Central memory CD4-positive, alpha-beta T cell (primary cell): ENCODE measurements around the gene SHC2.
"Not testable (repeated sequence)": the region's sequence is repeated elsewhere in the genome, so short reads cannot be mapped to it uniquely, and the experiment has no call there.

Experiments
- DNase-seq: peaks from one replicate; pipeline ENCODE4 v3.0.0; 2022

The SHC2 gene

DNA sequence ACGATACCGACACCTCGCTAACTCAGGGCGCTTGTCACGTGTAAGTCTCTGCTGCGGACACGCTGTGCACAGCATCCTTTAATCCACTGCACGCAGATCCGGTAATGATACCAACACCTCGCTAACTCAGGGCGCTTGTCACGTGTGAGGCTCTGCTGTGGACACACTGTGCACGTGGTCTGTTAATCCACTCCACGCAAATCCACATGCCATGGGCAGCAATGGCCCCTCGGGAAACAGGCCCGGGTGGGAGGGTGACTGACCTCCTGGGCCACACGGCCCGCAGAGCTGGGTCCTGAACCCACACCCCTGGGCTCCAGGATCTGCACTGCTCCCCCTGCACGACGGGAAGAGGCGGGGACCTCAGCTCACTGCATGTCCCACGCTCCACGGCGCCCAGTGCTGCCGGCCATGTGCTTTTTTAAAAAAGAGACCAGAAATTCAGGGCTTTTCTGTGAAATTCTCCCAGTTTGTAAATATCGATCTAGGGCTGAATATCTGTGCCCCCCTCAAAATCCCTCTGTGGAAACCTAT, 16.1 kb downstream of the SHC2 start:
- DNase-seq, result no peak

DNA sequence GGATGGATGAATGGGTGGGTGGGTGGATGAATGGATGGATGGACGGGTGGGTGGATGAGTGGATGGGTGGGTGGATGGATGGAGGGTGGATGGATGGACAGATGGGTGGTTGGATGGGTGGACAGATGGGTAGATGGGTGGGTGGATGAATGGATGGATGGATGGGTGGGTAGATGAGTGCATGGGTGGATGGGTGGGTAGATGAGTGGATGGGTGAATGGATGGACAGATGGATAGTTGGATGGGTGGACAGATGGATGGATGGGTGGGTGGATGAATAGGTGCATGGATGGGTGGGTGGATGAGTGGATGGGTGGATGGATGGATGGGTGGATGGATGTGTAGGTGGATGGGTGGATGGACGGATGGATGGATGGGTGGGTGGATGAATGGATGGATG, 17.8 kb downstream of the SHC2 start:
- DNase-seq, result no peak

DNA sequence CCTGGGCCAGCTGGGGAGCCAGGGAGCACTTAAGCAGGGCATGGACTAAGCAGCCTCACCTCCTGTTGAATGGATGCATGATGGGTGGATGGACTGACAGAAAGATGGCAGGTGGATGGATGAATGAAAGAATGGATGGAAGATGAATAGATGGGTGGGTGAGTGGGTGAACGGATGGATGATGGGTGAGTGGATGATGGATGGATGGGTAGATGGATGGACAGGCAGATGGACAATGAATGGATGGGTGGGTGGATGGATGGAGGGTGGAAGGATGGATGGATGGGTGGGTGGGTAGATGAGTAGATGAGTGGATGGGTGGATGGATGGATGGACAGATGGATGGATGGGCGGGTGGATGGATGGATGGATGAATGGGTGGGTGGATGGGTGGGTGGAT, 18.7 kb downstream of the SHC2 start:
- no peak for DNase-seq

DNA sequence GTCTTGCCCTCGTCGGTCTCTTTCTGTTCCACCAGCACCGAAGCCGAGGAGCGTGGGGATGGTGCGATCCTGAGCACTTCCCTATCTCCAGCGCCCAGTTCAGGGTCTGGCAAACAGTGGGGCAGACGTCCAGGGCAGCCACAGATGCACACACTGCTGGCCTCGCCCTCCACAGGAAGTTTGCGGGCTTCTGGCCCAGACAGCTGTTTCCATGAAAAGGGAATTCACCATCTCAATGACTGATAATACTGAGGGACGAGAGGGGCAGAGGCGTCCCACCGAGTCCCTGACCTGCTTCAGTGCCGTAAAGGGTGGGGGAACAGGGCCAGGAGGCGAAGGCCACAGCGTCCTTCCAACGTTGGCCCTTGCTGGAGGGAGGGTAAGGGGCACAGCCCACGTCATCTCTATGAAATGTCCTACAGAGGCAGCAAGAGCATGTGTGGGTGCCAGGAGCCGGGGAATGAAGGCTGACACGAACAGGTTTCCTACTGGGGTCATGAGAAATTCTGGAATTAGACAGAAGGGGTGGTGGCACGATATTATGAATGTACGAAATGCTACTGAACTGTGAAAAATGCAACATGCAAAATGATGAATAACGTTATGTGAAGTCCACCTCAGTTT, 19.5 kb downstream of the SHC2 start:
- DNase-seq, result no peak

DNA sequence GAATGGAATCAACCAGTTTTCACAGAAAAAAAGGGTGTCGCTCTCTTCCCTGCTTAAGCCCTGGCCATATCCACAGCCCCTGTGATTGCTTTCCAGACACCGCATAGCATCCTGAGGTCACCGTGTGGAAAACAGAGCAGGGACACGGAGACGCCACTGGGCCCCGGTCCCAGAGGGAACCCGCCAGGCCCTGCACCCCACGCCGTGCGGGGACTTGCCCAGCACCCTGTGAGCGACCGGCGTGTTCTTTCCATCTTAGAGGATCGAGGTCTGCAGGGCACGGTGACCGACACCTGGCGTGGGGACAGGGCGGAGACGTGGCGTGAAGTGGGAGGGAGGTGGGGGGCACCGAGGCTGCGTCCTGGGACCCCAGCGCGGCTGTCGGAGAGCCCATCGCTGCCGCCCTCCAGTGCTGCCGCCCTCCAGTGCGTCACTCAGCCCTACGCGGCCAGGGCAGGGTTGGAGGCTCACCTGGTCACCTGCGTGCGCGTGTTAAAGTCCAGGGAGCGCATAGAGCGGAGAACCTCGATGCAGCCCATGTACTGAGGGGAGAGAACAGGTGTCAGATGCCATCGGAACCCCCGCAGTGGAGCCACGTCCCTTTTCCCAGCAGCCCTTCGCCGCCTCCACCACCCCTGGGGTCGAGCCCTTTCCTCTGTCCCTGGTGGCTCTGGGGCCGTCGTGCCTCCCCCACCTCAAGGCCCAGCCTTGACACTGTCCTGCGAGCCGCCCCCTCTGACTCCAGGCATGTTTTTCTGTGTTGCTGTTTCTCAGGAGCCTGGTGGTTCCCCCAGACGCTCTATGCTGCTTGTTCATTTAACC, 20.2 kb downstream of the SHC2 start:
- no peak for DNase-seq

DNA sequence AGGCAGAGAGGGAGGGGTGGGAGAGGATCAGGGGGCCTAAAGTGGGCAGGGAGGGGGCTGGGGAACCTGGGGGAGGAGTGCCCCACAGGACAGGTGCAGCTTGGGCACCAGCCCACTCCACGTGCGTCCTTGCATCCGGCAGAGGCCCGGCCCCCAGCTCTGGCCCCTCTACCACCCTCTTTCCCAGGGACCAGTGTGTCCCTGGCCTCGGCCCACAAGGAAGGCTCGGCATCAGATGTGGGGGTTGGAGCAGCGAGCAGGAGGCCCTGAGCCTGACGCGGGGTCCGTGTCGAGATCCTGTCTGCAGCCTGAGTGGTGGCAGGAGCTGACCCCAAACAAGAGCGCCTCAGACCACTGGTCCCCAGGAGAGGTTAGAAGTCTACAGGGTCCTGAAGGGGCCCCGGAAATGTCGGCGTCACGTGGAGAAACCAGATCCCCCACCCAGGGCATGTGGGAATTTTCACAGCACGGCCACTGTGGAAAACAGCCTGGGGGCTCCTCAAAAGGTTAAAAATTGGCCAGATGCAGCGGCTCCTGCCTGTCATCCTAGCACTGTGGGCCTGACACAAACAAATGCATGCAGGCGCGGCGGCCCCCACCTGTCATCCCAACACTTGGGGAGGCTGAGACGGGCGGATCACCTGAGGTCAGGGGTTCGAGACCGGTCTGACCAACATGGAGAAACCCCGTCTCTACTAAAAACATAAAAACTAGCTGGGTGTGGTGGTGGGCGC, 21.5 kb downstream of the SHC2 start:
- no peak for DNase-seq

DNA sequence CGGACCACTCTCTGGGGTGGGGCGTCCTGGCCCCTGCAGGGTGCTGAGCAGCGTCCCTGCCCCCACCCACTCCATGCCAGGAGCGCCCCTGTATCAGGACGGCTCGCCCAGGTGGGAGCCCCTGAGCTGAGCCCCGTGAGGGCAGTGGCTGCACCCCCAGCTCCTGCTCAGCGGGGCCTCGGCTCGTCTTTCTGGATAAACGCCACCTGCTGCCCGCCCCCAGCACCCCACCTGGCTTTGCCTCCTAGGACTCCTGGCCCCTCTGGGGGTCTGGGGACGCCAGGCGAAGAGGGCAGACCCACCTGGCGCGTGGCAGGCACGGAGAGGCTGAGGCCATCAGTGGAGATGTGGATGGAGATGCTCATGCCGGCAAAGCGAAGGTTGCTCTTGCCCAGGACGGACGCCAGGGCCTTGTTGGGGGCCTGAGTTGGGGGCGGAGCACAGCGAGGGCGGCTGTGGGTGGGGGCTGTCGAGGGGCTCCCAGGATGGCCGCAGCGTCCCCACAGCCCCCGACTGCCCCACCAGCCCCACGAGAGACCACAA, 22.3 kb downstream of the SHC2 start:
- no peak for DNase-seq

DNA sequence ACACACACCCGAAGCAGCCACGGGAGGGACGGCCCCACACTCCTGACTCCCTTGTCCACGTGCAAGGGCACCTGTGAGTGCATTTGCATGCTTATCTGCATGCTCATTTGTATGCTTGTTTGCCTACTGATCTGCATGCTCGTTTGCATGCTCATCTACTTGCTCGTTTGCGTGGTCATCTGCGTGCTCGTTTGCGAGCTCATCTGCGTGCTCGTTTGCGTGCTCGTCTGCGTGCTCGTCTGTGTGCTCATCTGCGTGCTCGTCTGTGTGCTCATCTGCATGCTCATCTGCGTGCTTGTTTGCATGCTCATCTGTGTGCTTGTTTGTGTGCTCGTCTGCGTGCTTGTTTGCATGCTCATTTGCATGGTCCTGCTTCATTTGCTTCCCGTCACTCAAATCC, 23.8 kb downstream of the SHC2 start:
- DNase-seq, result no peak

DNA sequence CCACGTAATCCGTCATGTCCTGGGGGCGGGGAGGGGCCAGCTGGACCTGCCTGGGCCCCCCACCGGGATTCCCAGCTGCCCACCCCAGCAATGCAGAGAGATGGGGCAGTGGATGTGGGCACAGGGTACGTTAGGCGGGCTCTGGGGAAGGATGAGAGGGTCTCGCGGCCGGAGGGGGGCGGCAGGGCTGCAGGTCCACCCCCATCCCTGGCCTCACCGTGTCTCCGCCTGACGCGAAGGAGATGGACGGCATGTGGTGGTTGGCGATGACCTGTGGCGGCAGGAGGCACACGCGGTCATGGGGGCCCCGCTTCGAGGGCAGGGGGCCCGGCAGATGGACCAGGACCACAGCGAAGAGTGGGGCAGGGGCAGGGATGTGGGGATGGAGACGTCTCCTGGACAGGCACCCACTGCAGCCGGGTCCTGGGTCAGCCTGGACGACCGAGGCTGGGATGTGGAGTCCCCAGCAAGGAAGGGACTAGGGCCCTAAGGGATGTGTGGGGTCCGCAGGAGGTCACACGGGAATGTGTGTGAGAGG, 24.4 kb downstream of the SHC2 start:
- DNase-seq, result no peak

DNA sequence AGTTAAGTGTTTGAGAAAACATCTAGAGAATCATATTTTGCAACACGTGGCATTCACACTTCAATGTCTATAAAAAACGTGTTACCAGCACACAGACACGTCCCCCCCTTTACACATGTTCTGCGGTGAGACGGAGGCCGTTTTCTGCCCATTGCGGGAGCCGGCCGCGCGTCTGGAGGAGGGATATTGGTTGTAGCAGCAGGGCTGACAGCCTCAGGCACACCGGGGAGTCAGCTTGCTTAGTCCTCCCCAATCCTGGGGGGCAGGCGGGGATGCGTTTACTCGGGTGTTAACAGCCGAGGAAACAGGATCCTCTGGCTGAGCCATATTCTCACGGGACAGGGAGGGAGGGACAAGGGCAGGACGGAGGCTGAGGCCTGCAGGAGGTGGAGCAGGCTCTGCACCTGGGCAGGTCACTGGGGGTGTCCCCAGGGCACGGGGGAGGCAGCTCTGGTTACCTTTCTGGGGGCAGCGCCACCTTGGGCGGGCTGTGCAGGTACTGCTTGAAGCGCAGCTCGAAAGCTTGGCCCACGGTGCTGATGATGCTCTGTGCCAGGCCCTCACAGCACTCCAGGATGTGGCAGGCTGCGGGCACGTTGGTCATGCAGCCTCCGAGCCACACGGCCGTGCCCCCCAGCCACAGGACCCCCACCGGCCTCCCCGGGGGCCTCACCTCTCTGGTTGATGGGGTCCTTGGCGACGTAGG, 25.0 kb downstream of the SHC2 start:
- no peak for DNase-seq

DNA sequence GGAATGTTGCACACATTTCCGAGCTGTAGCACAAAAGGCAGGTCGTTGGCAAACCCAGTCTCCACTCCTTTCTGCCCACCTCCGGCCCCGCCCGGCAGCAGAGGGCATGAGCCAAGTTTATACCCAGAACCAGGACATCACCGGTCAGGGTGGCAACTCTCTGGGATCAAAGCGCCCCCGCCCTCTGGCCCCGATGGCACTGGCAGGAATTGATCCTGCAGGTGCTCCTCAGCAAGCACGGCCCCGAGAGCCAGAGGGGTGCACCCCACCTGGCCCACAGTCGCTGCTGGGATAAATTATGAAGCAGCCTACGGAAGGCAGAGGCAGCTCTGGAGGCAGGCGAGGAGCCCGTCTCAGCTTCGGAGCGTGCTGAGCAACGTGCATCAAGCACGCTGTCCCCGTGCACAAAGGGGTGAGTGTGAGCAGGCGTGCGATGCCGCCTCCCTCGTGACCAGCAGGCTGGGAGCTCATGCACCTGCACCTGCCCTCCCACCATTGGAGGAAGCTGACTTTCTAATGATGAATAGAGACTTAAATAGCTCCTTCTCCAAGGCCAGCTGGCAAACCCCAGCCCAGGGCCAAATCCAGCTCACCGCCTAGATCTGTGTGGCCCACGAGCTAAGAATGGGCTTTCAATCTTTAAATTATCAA, 25.7 kb downstream of the SHC2 start:
- no peak for DNase-seq

DNA sequence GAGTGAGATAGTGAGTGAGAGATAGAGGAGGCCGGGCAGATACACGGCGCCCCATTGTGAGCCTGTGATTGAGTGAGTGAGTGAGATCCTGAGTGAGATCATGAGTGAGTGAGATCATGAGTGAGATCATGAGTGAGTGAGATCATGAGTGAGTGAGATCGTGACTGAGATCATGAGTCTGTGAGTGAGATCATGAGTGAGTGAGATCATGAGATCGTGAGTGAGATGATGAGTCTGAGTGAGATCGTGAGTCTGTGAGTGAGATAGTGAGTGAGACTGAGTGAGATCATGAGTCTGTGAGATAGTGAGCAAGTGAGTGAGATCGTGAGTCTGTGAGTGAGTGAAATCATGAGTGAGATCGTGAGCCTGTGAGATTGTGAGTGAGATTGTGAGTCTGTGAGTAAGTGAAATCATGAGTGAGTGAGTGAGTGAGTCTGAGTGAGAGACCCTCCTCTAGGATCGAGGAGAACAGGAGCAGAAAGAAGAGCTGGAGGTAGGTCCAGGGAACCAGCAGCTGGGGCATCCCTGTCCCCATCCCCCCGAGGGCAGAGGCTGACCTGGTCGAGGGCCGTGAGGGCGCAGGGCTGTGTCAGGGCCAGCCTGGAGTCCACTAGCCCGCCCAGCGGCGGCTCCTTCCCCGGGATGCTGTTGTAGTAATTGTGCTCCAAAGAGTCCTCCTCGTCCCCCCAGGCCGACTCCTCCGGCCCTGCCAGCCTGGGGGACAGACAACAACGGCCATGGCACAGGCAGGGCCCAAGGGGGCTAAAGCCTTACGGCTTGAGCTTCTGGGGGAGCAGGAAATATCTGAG, 26.5 kb downstream of the SHC2 start:
- no peak for DNase-seq

DNA sequence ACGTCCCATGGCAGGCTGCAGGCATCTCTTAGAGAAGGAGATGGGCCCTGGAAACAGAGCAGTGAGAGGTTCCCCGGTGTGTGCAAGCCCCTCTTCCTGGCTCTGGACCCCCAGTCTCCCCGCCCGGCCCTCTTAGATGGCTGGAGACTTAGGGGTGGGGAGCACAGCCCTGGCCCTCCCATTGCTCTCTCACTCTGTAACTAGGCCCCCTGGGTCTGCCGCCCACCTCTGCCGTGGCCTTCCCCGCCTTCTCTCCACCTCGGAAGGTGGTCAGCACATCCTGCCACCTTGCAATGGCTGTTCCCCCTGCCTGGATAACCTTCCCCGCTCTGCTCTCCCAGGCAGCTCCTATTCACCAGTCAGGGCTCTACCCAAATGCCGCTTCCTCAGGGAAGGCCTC, 30.1 kb downstream of the SHC2 start:
- no peak for DNase-seq

DNA sequence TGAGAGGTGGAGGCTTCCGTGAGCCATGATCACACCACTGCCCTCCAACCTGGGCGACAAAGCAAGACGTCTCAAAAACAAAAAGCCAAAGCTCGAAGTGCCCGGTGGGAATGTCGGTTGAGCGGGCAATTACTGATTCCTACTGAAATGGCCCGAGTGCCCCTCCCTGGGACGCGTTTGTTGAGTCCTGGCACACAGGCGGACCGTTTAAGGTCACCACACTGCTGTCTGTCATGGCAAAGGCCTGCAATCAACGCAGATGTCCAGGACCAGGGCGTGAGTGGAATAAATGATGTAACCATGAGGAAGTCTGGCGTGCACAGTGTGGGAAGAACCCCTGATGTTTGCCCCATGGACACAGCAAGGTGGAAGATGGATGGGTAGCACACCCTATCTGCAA, 32.7 kb downstream of the SHC2 start:
- DNase-seq, result no peak

DNA sequence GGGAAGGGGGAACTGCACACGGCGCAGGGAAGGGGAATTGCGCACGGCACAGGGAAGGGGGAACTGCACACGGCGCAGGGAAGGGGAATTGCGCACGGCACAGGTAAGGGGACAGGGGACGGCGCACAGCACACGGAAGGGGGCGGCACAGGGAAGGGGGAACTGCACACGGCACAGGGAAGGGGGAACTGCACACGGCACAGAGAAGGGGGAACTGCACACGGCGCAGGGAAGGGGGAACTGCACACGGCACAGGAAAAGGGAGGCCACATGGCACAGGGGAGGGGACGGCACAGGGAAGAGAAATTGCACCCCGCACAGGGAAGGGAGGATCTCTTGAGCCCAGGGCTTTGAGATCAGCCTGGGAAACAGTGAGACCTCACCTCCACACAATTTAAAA, 33.2 kb downstream of the SHC2 start:
- DNase-seq, result not testable (repeated sequence)

DNA sequence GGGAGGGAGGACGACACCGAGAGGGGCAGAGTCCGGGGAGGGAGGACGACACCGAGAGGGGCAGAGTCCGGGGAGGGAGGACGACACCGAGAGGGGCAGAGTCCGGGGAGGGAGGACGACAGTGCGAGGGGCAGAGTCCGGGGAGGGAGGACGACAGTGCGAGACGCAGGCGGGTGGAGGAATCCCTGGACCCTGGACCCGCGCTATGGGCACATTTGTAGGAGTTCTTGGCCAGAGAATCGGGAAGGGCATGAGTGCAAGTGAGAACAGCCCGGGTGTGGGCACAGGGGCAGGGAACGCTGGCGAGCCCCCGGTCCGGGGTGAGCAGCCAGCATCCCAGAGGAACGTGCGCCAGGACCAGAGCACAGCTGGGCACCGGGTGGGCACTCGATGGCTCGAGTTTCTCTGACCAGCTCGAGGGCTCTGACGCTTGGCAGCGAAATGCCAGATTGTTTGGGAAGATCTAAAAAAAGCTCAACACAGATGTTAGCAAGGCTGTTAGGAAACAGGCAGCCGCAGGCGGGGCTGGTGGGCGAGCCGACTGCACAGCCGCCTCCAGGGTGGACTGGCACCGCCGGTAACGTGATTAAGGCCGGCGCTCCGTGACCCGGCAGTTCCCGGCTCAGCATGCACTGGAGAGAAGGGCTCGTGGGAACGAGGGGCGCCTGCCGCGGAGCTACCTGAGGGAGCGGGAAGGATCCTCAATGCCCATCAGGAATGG, 33.9 kb downstream of the SHC2 start:
- DNase-seq, result no peak

DNA sequence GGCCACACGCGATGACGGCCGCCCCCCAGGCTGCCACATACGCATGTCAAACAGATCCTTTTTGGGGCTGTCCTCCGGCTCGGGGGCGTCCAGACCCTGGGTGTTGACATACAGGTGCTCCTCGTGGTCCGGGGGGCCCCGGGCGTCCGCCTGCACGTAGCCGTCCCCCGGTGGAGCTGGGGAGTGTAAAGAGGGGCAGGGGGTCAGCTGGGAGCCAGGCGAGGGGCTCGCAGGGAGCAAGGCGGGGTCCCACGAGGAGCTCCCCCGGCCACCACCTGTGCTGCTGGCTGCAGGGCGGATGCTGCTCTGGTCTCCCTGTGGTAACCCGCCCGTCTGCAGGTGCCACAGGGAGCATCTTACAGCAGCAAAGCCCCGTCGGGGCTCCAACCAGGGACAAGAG, 35.8 kb downstream of the SHC2 start:
- DNase-seq, result no peak

DNA sequence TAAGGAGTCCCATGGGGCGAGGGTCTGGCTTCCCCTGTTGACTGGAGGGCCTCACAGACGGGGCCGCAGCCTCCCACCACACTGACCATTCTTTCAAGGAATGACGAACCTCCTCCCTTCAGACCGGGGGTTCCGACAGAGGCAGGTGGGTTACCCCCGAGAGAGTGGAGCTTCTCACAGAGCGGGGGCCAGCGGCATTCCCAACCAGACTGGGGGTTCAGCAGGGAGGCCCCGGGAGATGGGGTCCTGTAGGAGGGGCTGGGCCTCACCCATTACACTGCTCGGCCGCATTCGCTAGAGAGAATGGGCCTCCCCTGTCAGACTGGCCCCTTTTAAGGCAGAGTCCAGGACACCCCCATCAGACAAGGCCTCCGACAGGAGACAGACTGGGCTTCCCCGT, 36.3 kb downstream of the SHC2 start:
- DNase-seq, result no peak

DNA sequence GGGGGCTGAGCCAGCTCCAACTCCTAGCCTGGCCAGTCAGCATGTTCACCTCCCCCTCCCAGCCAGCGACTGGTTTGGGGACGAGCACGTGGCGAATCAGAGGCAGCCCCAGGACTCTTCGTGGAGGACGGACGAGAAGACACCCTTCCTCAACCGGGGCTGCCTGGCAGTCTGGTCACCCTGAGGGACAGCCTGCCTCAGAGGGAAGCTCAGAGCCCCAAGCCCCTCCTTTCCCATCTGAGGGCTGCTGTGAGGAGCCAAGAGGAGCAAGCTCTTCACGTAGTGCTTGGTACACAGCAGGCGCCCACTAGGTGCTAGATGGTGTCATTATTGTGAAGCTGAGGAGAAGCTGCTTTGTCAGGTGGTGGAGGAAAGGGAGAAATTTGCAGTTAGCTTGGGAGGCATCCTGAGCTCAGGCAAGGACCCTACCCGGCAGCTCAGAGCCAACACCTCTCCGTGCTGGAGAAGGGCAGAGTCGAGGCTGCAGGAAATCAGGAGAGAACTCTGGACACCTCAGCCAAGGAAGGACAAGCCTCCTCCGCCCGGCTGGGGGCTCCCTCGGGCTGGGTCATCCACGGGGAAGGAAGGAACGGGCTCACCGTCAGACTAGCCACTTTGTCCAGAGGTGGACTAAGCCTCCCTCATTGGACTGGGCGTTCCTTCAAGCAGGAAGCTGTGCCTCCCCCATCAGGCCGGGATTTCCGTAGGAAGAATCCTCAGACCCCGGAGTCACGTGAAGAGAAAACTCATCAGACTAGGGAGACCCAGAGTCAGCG, 37.0 kb downstream of the SHC2 start:
- DNase-seq, result no peak

DNA sequence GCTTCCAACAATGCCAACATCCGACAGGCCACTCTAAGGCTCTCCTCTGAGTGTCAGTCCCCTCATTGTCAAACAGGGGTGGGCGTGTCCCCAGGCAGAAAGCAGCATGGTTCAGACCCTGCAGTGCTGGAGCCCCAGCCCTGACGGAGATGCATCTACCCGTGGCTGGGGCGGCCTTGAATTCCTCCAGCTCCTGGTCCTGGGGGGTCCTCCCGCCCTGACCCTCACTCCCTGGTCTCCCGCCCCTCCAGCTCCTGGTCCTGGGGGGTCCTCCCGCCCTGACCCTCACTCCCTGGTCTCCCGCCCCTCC, 38.0 kb downstream of the SHC2 start:
- not testable (repeated sequence) for DNase-seq
